Measurements from ENCODE around the gene EPAS1.

EPAS1 gene

DNA sequence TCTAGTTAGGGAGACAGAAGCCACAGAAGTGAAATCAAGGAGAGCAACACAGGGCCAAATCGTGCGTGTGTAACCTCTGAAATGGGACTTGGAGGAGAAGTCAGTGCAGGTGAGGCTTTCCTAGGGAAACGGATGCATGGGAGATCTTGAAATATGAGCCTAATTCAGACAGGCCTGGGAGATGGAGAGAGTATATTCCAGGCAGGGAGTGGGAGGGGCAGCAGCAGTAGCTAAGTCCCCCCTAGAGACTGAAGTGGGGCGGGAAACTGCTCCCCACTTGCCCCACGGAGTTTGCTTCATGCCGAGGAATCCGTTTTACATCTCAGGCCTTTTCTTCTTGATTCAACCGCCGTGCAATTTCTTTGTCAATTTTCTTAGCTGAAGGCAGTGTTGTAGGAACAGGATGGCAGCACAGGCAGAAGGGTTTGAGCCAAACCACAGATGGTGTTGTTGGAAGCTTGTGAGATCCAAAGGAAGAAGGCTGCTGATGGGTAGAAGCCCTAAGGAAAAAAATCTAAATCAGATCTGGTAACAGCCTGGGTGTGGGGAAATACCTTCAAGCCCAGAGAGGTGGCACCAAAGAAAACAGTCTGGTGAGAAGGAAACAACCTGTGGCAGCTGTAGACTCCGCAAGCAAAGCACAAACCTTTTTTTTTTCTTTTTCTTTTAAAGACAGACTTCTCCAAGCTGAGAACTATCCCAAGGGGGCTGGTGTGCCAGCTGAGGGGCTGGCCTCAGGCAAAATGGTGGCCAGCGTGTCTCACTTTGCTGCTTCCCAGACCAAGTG is 40.2 kb downstream of the EPAS1 start:
- no peak overlapping the region for H3K4me3 ChIP-seq (ENCODE audit: low read depth, low read length)
- TF ChIP-seq, protein P1, sequence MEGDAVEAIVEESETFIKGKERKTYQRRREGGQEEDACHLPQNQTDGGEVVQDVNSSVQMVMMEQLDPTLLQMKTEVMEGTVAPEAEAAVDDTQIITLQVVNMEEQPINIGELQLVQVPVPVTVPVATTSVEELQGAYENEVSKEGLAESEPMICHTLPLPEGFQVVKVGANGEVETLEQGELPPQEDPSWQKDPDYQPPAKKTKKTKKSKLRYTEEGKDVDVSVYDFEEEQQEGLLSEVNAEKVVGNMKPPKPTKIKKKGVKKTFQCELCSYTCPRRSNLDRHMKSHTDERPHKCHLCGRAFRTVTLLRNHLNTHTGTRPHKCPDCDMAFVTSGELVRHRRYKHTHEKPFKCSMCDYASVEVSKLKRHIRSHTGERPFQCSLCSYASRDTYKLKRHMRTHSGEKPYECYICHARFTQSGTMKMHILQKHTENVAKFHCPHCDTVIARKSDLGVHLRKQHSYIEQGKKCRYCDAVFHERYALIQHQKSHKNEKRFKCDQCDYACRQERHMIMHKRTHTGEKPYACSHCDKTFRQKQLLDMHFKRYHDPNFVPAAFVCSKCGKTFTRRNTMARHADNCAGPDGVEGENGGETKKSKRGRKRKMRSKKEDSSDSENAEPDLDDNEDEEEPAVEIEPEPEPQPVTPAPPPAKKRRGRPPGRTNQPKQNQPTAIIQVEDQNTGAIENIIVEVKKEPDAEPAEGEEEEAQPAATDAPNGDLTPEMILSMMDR (conservative IDR thresholded peaks at IDR 0.05; ENCODE audit: low read depth, low read length): no peak
- DNase-seq (ENCODE audit: low read depth): no peak

DNA sequence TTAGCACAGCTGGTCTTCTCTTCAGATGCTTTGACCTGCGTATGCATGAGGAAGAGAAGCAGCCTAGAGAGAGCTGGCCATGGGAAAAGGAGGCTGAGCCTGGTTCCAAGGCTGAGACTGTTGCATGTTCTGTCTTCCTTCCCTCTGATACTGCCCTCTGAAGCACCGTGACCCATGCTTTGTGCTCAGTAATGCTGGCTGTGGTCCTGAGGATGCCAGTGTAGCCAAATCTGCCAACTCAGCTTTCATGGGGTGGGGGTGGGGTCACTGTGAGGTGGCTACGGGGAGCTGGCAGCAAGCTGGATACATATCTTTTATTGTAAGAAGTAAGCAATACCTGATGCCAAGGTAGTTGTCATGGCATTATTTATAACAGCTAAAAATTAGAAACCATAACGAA is 41.5 kb downstream of the EPAS1 start:
- TF ChIP-seq, protein P1 (conservative IDR thresholded peaks at IDR 0.05; ENCODE audit: low read depth, low read length): no peak
- H3K4me3 ChIP-seq (ENCODE audit: low read depth, low read length): no peak overlapping the region
- no peak for DNase-seq (ENCODE audit: low read depth)

GRCh38 chr2:46339200-46339599 is 42.0 kb downstream of the EPAS1 start:
- TF ChIP-seq, protein P1 (conservative IDR thresholded peaks at IDR 0.05; ENCODE audit: low read depth, low read length): no peak
- no peak overlapping the region for H3K4me3 ChIP-seq (ENCODE audit: low read depth, low read length)

GRCh38 chr2:46339676-46340459 is 42.7 kb downstream of the EPAS1 start:
- peak; percentile 53 for DNase-seq (ENCODE audit: low read depth)
- no peak overlapping the region for H3K4me3 ChIP-seq (ENCODE audit: low read depth, low read length)
- TF ChIP-seq, protein P1 (conservative IDR thresholded peaks at IDR 0.05; ENCODE audit: low read depth, low read length): no peak

More at GRCh38 chr2:46339200-46339599, 42.0 kb downstream of the EPAS1 start:
- DNase-seq (ENCODE audit: low read depth): no peak

DNA sequence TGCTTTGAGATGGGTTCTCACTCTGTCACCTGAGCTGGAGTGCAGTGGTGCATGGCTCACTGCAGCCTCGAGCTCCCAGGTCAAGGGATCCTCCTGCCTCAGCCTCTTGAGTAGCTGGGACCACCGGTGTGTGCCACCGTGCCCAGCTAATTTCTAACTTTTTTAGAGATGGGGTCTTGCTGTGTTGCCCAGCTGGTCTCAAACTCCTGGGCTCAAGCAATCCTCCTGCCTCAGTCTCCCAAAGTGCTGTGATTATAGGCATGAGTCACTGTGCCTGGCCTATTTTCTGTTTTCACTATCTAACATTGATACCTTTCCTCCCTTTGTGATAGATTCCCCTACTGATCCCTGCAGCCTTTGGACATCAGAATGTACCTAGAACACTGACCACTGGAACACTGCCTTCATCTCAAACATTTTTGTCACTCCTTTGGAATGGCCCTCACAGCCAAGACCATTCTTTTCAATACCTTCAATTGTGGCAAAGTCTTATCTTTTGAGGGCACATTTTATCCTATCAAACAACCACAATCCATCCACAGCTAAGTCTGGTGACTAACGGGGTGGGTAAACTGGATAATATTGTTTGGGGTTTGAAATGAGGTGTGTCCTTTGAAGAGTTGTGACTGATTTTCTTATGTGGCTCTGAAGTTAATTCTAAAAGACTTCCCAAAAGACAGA is 43.7 kb downstream of the EPAS1 start:
- TF ChIP-seq, protein P1 (conservative IDR thresholded peaks at IDR 0.05; ENCODE audit: low read depth, low read length): no peak
- no peak for DNase-seq (ENCODE audit: low read depth)

DNA sequence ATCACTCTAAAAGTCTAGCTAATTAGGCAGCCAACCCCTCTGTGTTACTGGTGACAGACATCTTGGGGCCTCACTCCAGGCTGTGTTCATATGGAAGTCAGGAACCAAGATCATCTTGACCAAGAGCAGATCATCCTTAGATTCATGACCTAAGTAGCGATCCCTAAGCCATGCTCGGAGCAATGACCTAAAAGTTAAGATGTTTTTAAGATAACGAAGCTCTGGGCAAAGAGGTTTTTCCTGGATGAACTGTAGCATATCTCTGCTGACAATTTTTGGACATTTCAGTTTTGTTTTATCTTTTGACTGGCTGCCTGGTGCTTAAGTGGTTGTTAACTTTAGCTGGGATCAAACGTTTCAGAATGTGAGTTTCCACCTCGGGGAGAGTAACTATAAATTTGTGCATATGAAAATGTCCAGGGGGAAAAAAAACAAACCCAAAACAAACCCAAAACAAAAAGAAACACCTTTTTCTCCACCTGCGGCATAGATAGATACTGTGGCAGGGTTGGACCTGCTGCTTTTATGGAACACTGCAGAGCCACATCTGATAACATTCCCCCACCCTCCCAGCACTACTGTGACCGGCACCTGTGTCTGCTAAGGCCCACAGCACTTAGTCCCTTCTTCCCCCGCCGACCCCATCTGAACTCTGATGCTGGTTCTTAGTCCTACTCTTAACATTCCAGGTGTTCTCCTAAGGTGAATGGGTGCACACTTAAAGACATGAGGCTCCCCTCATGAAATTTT is 45.5 kb downstream of the EPAS1 start:
- H3K4me3 ChIP-seq (ENCODE audit: low read depth, low read length): no peak overlapping the region
- no peak for DNase-seq (ENCODE audit: low read depth)
- TF ChIP-seq, protein P1 (conservative IDR thresholded peaks at IDR 0.05; ENCODE audit: low read depth, low read length): no peak

More for the DNA sequence above, 43.7 kb downstream of the EPAS1 start:
- no peak overlapping the region for H3K4me3 ChIP-seq (ENCODE audit: low read depth, low read length)
